Measurements from ENCODE around the gene WDR6.

DNA sequence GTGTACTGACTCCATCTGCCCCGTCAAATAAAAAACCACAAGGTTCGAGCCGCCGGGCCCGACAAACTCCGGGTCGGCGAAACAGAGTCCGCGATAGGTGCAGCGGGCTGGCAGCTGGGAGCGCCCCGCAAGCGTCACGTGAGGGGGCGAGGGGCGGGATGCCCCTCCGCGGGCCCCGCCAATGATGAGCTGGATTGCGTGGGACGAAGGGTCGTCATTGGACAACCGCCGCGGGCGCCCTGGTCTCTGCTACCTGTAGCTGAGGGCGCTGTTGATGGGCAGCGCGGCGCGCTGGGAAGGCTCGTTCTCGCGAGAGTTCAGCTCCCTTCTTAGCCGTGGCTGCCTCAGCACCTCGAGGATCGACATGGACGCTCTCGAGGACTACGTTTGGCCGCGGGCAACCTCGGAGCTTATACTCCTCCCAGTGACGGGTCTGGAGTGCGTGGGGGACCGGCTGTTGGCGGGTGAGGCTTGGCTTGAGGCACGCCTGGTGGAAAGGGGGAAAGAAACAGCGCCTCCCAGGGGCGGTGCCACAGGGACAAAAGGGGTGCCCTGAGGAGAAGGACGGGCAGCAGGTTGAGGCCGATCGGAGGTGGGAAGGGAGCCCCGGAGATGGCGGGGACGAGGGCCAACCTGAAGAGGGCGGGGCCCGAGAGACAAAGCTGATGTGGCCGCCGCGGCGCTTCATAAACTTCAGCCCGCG, at the start of gene WDR6:
- TF ChIP-seq, protein P1, sequence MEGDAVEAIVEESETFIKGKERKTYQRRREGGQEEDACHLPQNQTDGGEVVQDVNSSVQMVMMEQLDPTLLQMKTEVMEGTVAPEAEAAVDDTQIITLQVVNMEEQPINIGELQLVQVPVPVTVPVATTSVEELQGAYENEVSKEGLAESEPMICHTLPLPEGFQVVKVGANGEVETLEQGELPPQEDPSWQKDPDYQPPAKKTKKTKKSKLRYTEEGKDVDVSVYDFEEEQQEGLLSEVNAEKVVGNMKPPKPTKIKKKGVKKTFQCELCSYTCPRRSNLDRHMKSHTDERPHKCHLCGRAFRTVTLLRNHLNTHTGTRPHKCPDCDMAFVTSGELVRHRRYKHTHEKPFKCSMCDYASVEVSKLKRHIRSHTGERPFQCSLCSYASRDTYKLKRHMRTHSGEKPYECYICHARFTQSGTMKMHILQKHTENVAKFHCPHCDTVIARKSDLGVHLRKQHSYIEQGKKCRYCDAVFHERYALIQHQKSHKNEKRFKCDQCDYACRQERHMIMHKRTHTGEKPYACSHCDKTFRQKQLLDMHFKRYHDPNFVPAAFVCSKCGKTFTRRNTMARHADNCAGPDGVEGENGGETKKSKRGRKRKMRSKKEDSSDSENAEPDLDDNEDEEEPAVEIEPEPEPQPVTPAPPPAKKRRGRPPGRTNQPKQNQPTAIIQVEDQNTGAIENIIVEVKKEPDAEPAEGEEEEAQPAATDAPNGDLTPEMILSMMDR (IDR thresholded peaks at IDR 0.05): peak; percentile 25 to 61 (median 48)
- peak; percentile 60 to 65 for TF ChIP-seq POLR2A (IDR thresholded peaks at IDR 0.05)
